GM19043 (cell line): ENCODE data around the gene IQCB1.
"Not testable (repeated sequence)": the region's sequence is repeated elsewhere in the genome, so short reads cannot be mapped to it uniquely, and the experiment has no call there.

Source experiments
- ATAC-seq: cut with Tn5 transposase; IDR thresholded peaks from one replicate; pipeline ENCODE4 v1.9.1; 2021; ENCODE audit warnings: low read depth; ENCODE audit not compliant: unreplicated experiment

IQCB1 gene

DNA sequence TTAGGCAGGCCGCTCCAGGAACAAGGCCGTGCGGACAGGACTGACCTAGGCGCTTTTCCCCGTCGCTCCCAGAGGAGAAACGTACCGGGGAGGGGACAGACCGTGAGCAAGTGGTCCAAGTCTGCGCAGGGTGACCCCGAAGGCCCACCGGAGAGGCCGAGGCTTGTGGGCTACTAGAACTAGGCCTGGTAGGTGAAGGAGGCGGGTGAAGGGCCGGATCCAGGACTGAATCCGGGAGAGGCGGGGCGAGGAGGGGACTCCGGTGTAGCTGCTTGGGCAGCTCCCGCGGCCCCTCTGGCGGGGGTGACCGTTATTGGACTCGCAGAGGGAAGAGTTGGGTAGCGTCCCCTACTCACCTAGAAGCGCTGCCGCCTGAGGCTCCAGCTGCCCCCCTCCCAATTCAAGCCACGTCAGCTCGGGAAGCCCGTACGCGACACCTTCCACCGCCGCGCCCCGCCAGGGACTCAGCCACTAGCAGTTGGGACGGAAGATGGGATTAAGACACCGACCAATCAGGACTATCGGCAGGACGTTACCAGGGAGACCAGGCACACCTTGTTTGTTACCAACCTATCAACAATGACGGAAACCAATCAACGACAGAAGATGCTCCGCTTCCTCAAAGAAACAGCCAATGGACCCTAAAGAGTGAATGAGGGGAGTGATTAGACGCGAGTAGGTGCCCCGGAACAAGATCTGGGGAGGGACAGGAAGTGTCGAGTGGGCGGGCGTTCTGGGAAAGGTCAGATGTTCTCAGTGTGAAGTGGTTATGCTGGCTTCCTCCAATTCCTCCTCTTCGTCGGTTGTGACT, 85.4 kb downstream of the IQCB1 start, which contains the start of gene GOLGB1:
GOLGB1 (minus strand) TSS at position 466 of the 811 bp plus-strand sequence. CDS start 18,770 bp downstream, outside the sequence.
- ATAC-seq = peak; percentile 98

DNA sequence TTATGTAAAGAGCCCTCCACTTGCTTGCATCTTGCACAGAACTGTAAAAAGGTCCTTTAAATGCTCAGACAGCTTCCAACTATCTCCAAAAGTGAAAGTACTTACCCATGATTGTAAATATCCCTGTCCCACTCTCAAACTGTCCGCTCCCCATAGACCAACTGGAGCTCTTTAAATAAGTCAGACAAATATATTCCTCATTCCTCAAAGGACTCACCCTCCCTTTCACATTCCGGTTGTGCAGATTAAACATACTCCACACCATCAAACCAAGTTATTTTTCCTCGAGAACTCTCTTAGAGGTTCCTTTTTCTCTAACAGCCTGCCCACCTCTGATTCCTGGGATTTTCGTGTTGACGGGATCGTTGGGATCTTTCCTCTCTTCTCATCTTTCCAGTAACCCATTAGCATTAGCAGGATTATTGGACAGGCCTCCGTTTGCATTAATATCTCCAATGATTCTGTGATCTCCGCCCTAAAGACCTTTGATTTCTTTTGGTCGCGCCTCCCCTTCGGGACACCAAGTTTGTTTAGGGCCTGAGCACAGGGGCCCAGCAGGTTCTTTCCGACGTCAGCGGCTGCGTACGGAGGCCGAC, 86.1 kb downstream of the IQCB1 start:
- ATAC-seq = peak; percentile 12

DNA sequence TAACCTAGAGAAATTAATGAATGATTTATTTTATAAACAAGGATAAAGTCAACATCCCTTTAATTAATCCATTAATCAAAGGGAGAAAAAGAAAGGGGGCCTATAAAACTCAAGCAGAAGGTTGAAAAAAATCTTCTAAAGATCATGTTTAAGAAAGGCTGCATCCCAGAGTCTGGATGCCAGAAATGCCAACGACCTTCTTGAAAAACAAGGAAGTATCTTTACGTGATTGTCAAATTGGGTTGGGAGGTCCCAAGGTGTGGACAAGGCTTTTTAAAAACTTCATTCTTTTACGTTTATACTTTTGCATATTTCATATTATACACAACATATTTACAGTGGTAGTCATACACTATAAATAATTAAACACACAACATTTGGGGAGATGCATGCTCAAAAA, 86.9 kb downstream of the IQCB1 start:
- no peak for ATAC-seq

DNA sequence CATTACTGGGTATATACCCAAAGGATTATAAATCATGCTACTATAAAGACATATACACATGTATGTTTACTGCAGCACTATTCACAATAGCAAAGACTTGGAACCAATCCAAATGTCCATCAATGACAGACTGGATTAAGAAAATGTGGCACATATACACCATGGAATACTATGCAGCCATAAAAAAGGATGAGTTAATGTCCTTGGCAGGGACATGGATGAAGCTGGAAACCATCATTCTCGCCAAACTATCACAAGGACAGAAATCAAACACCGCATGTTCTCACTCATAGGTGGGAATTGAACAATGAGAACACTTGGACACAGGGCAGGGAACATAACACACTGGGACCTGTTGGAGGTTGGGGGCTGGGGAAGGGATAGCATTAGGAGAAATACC, 91.8 kb downstream of the IQCB1 start:
- ATAC-seq = not testable (repeated sequence)

DNA sequence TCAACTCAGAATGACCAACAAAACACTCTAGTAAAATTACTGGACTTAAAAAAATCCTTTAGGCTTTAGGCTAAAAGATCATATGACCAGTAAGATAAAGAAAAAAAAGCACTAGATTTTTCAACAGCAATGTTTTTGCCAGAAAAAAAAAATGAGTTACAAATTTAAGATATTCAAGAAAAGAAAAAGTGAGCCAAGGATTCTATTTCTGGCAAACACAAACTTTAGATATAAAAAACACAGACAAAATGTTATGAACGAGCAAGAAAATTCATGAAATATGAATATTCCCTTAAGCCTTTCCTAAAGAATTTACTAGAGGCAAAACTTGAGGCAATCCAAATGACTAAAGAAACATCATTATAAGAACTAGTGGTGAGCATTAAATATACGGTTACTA, 94.0 kb downstream of the IQCB1 start:
- ATAC-seq = no peak

DNA sequence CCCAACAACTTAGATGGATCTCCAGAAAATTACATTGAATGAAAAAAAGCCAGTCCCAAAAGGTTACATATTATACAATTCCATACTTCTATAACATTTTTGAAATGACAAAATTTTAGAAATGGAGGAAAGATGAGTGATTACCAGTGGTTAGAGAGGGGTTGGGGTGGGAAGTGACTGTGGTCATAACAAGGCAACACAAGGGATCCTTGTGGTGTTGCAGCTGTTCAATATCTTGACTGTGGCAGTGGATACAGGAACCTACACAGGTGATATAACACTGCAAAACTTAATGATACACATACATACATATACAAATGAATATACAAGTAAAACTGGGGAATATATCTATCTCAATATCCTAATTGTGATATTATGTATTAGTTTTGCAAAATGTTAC, 95.0 kb downstream of the IQCB1 start:
- no peak for ATAC-seq

DNA sequence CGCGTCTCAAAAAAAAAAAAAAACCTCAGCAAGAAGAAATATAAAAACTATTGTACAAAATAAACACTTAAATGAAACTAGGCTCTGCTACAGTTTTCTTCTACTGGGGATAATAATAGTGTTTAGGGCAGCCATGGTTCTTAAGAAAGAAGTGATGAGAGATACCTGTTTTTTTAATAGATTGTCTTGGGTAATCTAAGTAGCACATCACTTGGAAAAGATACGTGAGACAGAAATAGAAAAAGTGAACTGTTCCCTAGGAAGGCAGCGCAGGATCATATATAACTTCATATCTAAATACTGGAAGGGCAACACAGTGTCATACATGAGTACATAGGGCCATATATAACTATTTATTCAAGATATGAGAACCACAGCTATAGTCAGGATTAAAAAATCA, 97.2 kb downstream of the IQCB1 start:
- ATAC-seq = no peak

DNA sequence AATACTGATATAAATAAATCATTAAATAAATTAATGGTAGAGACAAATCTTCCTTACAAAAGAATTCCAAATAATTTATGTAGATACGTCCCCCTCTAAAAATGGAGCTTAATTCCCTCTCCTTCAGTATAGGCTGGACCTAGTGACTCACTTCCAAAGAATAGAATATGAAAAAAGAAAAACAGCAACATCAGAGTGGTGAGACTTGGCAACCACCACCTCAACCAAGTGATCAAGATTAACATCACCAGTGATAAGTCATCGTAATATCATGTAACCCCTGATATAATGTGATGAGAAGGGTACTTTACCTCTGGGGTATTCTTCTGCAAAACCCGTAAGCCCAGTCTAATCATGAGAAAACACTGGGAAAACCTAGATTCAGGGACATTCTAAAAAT, 98.7 kb downstream of the IQCB1 start:
- no peak for ATAC-seq

DNA sequence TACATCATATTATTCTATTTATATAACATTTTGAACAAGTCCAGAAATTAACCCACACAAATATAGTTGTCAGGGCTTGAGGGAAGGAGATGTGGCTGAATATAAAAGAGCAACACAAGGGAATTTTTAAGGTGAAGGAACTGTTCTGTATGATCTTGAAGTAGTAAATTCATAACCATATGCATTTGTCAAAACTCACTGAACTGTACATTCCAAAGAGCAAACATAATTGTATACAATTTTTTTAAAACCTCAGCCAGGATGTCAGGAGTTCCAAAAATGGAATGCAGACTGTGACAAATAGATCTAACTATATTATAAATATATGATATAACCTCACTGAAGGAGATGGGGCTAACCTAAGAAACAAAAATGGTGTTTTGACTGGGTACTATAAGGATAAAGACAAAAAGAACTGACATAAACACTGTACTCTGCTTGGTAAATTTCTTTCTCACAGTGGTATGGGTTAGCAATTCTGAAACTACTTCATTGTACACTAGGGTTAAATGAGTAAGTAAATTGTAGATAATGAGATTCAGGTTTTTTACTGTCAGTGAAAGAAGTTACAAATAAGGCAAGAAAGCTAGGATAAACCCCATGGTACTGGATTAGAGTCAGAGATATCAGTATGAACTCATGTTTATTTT, 99.7 kb downstream of the IQCB1 start:
- ATAC-seq = peak; percentile 95

DNA sequence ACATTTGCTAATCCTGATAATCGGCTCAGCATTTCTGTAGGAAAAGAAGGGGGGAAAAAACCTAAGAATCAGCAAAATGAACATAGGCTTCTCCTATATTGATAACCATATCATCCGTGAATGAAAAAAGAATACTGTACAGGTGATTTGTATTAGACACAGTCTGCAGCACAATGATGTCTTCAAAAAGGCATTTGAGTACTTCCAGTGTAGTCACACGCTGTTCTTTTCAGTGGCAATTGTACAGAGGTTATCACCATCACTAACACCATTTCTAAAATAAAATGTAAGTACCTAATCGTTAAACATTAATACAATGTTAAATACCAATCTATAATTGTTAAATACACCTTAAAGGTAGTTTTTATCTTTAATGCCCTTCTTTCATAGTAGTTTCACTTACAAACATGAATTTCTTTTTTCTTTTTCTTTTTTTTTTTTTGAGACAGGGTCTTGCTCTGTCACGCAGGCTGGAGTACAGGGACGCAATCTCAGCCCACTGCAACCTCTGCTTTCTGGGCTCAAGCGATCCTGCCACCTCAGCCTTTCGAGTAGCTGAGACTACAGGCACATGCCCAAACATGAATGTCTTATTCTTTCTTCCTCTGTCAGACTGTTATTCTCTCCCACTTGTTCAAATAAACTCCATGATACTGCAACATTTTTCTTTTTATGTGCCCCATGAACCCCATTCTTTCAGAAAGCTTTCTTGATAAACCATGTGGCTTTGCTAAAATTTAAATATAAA, 103.7 kb downstream of the IQCB1 start:
- ATAC-seq = no peak

DNA sequence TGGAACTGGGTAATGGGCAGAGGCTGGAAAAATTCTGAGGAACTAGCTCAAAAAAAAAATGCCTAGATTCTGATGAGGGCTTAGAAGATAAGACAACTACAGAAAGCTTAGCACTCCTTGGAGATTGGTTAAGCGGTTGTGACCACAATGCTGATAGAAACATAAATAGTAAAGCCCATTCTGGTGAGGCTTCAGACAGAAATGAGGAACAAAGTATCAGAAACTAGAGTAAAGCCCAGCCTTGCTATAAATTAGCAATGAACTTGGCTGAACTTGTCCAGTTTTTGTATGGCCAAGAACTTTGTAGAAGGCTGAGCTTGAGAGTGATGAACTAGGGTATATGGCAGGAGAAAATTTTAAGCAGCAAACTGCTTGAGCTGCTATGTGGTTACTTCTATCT, 110.7 kb downstream of the IQCB1 start:
- peak; percentile 88 for ATAC-seq

DNA sequence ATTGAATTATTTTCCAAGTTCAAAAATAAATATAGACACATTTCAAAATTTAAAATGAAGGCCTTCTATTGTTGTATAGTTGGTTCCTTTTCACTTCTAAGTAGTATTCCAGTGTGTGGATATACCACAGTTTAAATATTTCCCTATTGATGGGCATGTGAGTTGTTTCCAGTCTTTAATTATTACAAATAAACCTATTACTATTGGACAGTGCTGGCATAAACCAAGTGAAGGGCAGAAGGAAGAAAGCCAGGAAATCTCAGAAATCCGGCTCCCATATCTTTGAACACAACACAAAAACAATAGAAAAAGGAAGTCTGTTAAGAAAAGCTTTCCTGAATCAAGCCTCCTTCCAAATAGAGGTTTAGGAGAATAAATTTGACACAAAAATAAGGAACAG, 111.4 kb downstream of the IQCB1 start:
- ATAC-seq = no peak

DNA sequence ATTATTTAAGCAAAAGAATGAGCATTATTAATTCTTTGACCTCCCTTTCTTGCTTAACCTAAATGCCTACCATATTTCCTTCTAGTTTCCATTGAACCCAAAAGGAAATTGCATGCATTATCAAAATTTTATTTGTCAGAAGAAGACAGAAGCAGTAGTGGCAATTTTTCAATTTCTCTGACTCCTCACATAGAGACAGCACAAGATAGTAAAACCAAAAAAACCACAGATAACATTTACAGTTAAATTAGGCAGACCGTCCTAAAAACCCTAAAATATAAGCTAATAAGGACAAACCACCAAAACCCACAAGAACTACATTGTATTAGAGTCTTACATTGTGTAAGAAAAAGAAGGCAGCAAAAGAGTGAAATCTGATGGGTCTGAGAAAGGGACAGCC, 112.4 kb downstream of the IQCB1 start:
- ATAC-seq = no peak

DNA sequence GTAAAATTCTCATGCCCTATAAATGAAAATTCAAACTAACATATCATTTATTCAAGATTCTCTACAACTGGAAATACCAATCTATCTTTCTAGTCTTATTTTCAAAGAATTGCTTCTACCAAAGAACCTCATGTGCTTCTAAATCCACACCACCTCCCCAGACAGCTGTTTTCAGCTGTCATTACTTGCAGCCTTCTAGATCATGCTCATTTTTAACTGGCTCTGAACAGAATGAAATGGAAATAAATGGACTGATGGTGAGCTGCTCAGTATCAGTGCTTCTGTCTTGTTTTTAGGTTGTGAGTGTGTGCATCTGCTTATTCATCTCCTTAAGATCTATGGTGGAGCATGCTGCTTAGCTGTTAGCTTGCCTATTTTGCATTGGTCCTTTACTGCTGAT, 114.7 kb downstream of the IQCB1 start:
- no peak for ATAC-seq
